Heart right ventricle (tissue), 16 donors: Measurements from ENCODE around the gene CDK14. TPM values are rescaled to one million over a fixed set of nuclear protein-coding genes. Genes with fewer than 3 reads are reported as not detected.

Experiments
- ATAC-seq, 8 donors: fragments of 200-7000 bp; cut with Tn5 transposase; one replicate each; pipeline ENCODE4 v1.9.1; 2020; ENCODE audit warnings: mild to moderate bottlenecking in 8 of 8, moderate library complexity in 8 of 8, moderate number of reproducible peaks in 1 of 8
- DNase-seq, 2 donors: peaks; one replicate each; pipeline ENCODE4 v3.0.0-alpha.2; 2020
- H3K27ac ChIP-seq, 10 donors: fragments of 200-600 bp; sonication (generic) in 2 of 10; one replicate each; pipeline versions ENCODE4 v1.5.0 to v1.8.0; 2020 to 2022; ENCODE audit warnings: mild to moderate bottlenecking in 3 of 10
- H3K27me3 ChIP-seq, 7 donors: fragments of 200-600 bp; one replicate each; pipeline ENCODE4 v1.8.0; 2021 to 2022; ENCODE audit warnings: mild to moderate bottlenecking in 2 of 7
- H3K36me3 ChIP-seq, 9 donors: fragments of 200-600 bp; sonication (generic) in 1 of 9; one replicate each; pipeline versions ENCODE4 v1.5.0 to v1.8.0; 2020 to 2022; ENCODE audit warnings: mild to moderate bottlenecking in 2 of 9
- H3K4me1 ChIP-seq, 9 donors: fragments of 200-600 bp; sonication (generic) in 1 of 9; one replicate each; pipeline versions ENCODE4 v1.5.0 to v1.8.0; 2020 to 2022; ENCODE audit warnings: mild to moderate bottlenecking in 4 of 9
- H3K4me3 ChIP-seq, 10 donors: fragments of 200-600 bp; sonication (generic) in 2 of 10; one replicate each; pipeline versions ENCODE4 v1.5.0 to v1.8.0; 2020 to 2022; ENCODE audit warnings: mild to moderate bottlenecking in 7 of 10, moderate library complexity in 2 of 10
- H3K9me3 ChIP-seq, 11 donors: fragments of 200-600 bp in 10 of 11; sonication (generic) in 2 of 11; one replicate each; pipeline versions ENCODE4 v1.5.0 to v1.8.0; 2013 to 2022; ENCODE audit warnings: mild to moderate bottlenecking in 2 of 11, control low read depth in 1 of 11, moderate library complexity in 1 of 11
- CTCF ChIP-seq, 9 donors: fragments of 200-600 bp; sonication (generic) in 2 of 9; IDR thresholded peaks; one replicate each; pipeline versions ENCODE4 v1.5.0 to v1.8.0; 2021 to 2022; ENCODE audit warnings: antibody characterized with exemption in 9 of 9, mild to moderate bottlenecking in 5 of 9, moderate library complexity in 1 of 9
- WGBS, 2 donors: extraction: QIAGEN DNeasy Blood & Tissue Kit; methylation state at CpG; one replicate each; pipeline ENCODE4 v1.1.7; 2013; ENCODE audit warnings: inconsistent platforms in 1 of 2; 5-methylcytosine and 5-hydroxymethylcytosine counted together
- intact Hi-C, 10 donors: fragments of 100-400 bp; cut with DNase I; formaldehyde crosslinking; loops; one replicate each; pipeline versions ENCODE4 v1.11.1 to v1.14.2; 2022
- polyA plus RNA-seq, 2 donors: library from polyadenylated mRNA; stranded (reverse); fragments of 200-250 nt; gene quantifications; one replicate each; pipeline ENCODE4 v1.2.3, GENCODE V29; 2013
- total RNA-seq, 10 donors: library from RNA; stranded (reverse); fragmentation: NEBNext Ultra II Directional in 3 of 10; extraction: Animal tissue kit (Norgen Biotek cat#: 25700) in 3 of 10; gene quantifications; one replicate each; pipeline versions ENCODE4 v1.2.1 to v1.2.4, GENCODE V29; 2021 to 2023
- donor health status: Arrhythmogenic right ventricular cardiomyopathy.
- donor health status: ischemic (EF 13 %, LVEDD 7.1; RV severe dilation, severe dysfunction).
- donor health status: healthy with polysubstance abuse.
- donor health status: DM: no; HTN: yes; CAD: no.
- donor health status: DM: no; HTN: no; CAD: no.
- donor health status: ischemic (EF 25% LVEDD 6.9; RV normal size, moderate dysfunction).
- donor health status: ischemic (EF 25% LVEDD 5.7; RV mildly dilated, moderate dysfunction).
- donor health status: healthy.
- donor health status: DM: yes; HTN: yes; CAD: no.
- donor health status: Ischemic cardiomyopathy.
- donor health status: ischemic (EF 35%, LVEDD 5.7; RV mildly dilated, moderate dysfunction).
- donor health status: nonischemic (EF 11% LVEDD 7.7; RV severe dilation, severe dysfunction).
- donor health status: DM: yes; HTN: yes; CAD: no.
- donor health status: PGD.
- donor health status: ischemic (EF 29% LVEDD 5.4; RV normal size, mild dysfunction).
- donor health status: nonischemic (EF 23%, LVEDD 6.1; RV moderate dilation, normal function).

The CDK14 gene
- total and polyA plus RNA-seq, 12 donors = 3.9 to 36.5 (median 21.4) TPM

- H3K36me3 ChIP-seq = peaks cover 0 to 4% (median 0%) of the 10 kb centered on the region in 9 donors
- WGBS, 2 donors = 53 to 65% methylated on average over 2 of the region's 2 CpGs
- H3K4me3 ChIP-seq = no peak overlapping the region
- TF ChIP-seq CTCF (IDR thresholded peaks at IDR 0.05) = no peak
- H3K27me3 ChIP-seq = no peaks in the 10 kb centered on the region
- DNase-seq = no peak
- no peak overlapping the region for H3K27ac ChIP-seq
- no peak for ATAC-seq
- intact Hi-C loops = no loop called here
- no peaks in the 10 kb centered on the region for H3K9me3 ChIP-seq
- peaks cover 3 to 18% (median 9%) of the 10 kb centered on the region in 9 donors for H3K4me1 ChIP-seq
Observed at GRCh38 chr7:90605055-90605454, 8.9 kb downstream of the CDK14 start.

GRCh38 chr7:90607196-90607595 is 11.1 kb downstream of the CDK14 start:
- ATAC-seq (no peak), DNase-seq (no peak)
- no peaks in the 10 kb centered on the region for H3K27me3 ChIP-seq
- H3K27ac ChIP-seq = no peak overlapping the region
- no peaks in the 10 kb centered on the region for H3K9me3 ChIP-seq
- intact Hi-C loops = no loop called here
- H3K4me1 ChIP-seq = peaks cover 0 to 18% (median 6%) of the 10 kb centered on the region in 9 donors
- H3K36me3 ChIP-seq = peaks cover 0 to 4% (median 0%) of the 10 kb centered on the region in 9 donors
- H3K4me3 ChIP-seq = no peak overlapping the region
- 96 to 100% methylated on average over 1 of the region's 1 CpG for WGBS, 2 donors
- no peak for TF ChIP-seq CTCF (IDR thresholded peaks at IDR 0.05)

- Histone ChIP-seq H3K27ac (peak overlapping the region in 2 of 10 donors; percentile 16 to 33), H3K4me1 (peaks cover 0 to 21% (median 7%) of the 10 kb centered on the region in 9 donors), H3K27me3 (no peaks in the 10 kb centered on the region), H3K36me3 (peaks cover 0 to 4% (median 0%) of the 10 kb centered on the region in 9 donors), H3K4me3 (no peak overlapping the region), H3K9me3 (no peaks in the 10 kb centered on the region)
- ATAC-seq (peak in 7 of 8 donors; percentile 20 to 88 (median 74)), DNase-seq (no peak)
- TF ChIP-seq CTCF (IDR thresholded peaks at IDR 0.05) = no peak
- 37 to 54% methylated on average over 4 of the region's 4 CpGs for WGBS, 2 donors
- intact Hi-C loops = no loop called here
Observed at GRCh38 chr7:90610105-90610504, 14.0 kb downstream of the CDK14 start.

- Histone ChIP-seq H3K9me3 (no peaks in the 10 kb centered on the region), H3K4me3 (no peak overlapping the region), H3K4me1 (peaks cover 0 to 21% (median 7%) of the 10 kb centered on the region in 9 donors), H3K36me3 (peaks cover 0 to under 1% (median 0%) of the 10 kb centered on the region in 9 donors), H3K27ac (no peak overlapping the region), H3K27me3 (no peaks in the 10 kb centered on the region)
- intact Hi-C loops = no loop called here
- WGBS, 2 donors = 71 to 73% methylated on average over 3 of the region's 3 CpGs
- DNase-seq (no peak), ATAC-seq (peak in 1 of 8 donors; percentile 26)
- TF ChIP-seq CTCF (IDR thresholded peaks at IDR 0.05) = no peak
Observed at GRCh38 chr7:90611115-90611514, 15.0 kb downstream of the CDK14 start.
